GM21529 (cell line): ENCODE results near the gene BORCS5.

Experiments used
- ATAC-seq: cut with Tn5 transposase; IDR thresholded peaks from one replicate; pipeline ENCODE4 v1.9.1; 2021; ENCODE audit not compliant: unreplicated experiment

BORCS5 gene

GRCh38 chr12:12428961-12429657 lies 72.2 kb downstream of the BORCS5 start:
- ATAC-seq: no peak

- no peak for ATAC-seq
These were observed 75.5 kb downstream of the BORCS5 start for GRCh38 chr12:12432364-12432763.

- ATAC-seq: no peak
These were observed 76.4 kb downstream of the BORCS5 start for GRCh38 chr12:12433203-12433731.

- ATAC-seq: no peak
These were observed 80.0 kb downstream of the BORCS5 start for GRCh38 chr12:12436831-12437345.

- no peak for ATAC-seq
These were observed 82.8 kb downstream of the BORCS5 start for GRCh38 chr12:12439636-12440035.

- no peak for ATAC-seq
These were observed 84.0 kb downstream of the BORCS5 start for GRCh38 chr12:12440784-12441428.

GRCh38 chr12:12441429-12441807 lies 84.5 kb downstream of the BORCS5 start:
- ATAC-seq: no peak

- no peak for ATAC-seq
These were observed 85.1 kb downstream of the BORCS5 start for GRCh38 chr12:12441843-12442461.

- ATAC-seq: no peak
These were observed 85.7 kb downstream of the BORCS5 start for GRCh38 chr12:12442548-12443071.

GRCh38 chr12:12443431-12443878 lies 86.6 kb downstream of the BORCS5 start:
- no peak for ATAC-seq

GRCh38 chr12:12445165-12445881 lies 88.4 kb downstream of the BORCS5 start:
- ATAC-seq: no peak

- no peak for ATAC-seq
These were observed 89.0 kb downstream of the BORCS5 start for GRCh38 chr12:12445882-12446181.

- no peak for ATAC-seq
These were observed 89.9 kb downstream of the BORCS5 start for GRCh38 chr12:12446786-12447185.

GRCh38 chr12:12447236-12447635 lies 90.4 kb downstream of the BORCS5 start:
- no peak for ATAC-seq

- ATAC-seq: no peak
These were observed 91.0 kb downstream of the BORCS5 start for GRCh38 chr12:12447837-12448236.

- ATAC-seq: no peak
These were observed 92.7 kb downstream of the BORCS5 start for GRCh38 chr12:12449533-12450025.

GRCh38 chr12:12450043-12450471 lies 93.2 kb downstream of the BORCS5 start:
- ATAC-seq: no peak

GRCh38 chr12:12451098-12451497 lies 94.2 kb downstream of the BORCS5 start:
- ATAC-seq: no peak

GRCh38 chr12:12452326-12452902 lies 95.5 kb downstream of the BORCS5 start:
- ATAC-seq: no peak

GRCh38 chr12:12453635-12454034 lies 96.8 kb downstream of the BORCS5 start:
- ATAC-seq: no peak
